GM23338 (cell line): ENCODE data around the gene TMPRSS11F. TPM values are rescaled to one million over a fixed set of nuclear protein-coding genes. Genes with fewer than 3 reads are reported as not detected.

Experiments used
- ATAC-seq: fragments of 200-7000 bp; cut with Tn5 transposase; 3 replicates; pipeline ENCODE4 v1.9.1; 2020
- DNase-seq: peaks from one replicate; pipeline ENCODE4 v3.0.0-alpha.2; 2015; ENCODE audit warnings: low spot score
- H2AFZ ChIP-seq: fragments of 200-600 bp; sonication (generic); 2 replicates; pipeline ENCODE4 v1.8.0; 2016; ENCODE audit warnings: antibody characterized with exemption, mild to moderate bottlenecking, moderate library complexity
- H3F3A ChIP-seq: fragments of 200-600 bp; sonication (generic); replicated peaks from 2 replicates; pipeline ENCODE4 v1.8.0; 2017; ENCODE audit warnings: antibody characterized with exemption, mixed run types, low read depth
- H3K27ac ChIP-seq: fragments of 200-600 bp; sonication (generic); 2 replicates; pipeline ENCODE4 v1.6.1; 2016; ENCODE audit warnings: low read depth
- H3K27me3 ChIP-seq: fragments of 200-600 bp; sonication (generic); 2 replicates; pipeline ENCODE4 v1.8.0; 2016; ENCODE audit warnings: mild to moderate bottlenecking, mixed run types, moderate library complexity; ENCODE audit not compliant: insufficient read depth
- H3K36me3 ChIP-seq: fragments of 200-600 bp; sonication (generic); 2 replicates; pipeline ENCODE4 v1.8.0; 2016; ENCODE audit warnings: mild to moderate bottlenecking; ENCODE audit not compliant: insufficient read depth
- H3K4me1 ChIP-seq: fragments of 200-600 bp; sonication (generic); 2 replicates; pipeline ENCODE4 v1.8.0; 2016; ENCODE audit warnings: mild to moderate bottlenecking, moderate library complexity; ENCODE audit not compliant: insufficient read depth
- H3K4me2 ChIP-seq: fragments of 200-600 bp; sonication (generic); 2 replicates; pipeline ENCODE4 v1.7.1; 2017; ENCODE audit warnings: mixed run types
- H3K4me3 ChIP-seq: fragments of 200-600 bp; sonication (generic); 2 replicates; pipeline ENCODE4 v1.6.1; 2016; ENCODE audit warnings: mixed run types
- H3K79me2 ChIP-seq: fragments of 200-600 bp; sonication (generic); replicated peaks from 2 replicates; pipeline ENCODE4 v1.8.0; 2017; ENCODE audit warnings: mild to moderate bottlenecking; ENCODE audit not compliant: insufficient read depth
- H3K9me2 ChIP-seq: fragments of 200-600 bp; sonication (generic); 2 replicates; pipeline ENCODE4 v1.8.0; 2017; ENCODE audit not compliant: insufficient read depth
- H4K20me1 ChIP-seq: fragments of 200-600 bp; sonication (generic); replicated peaks from 2 replicates; pipeline ENCODE4 v1.8.0; 2017; ENCODE audit warnings: mild to moderate bottlenecking; ENCODE audit not compliant: insufficient read depth
- H3K27ac Mint-ChIP-seq: 2 replicates; pipeline ENCODE4 v1.8.0; 2020; ENCODE audit warnings: inconsistent platforms, mild to moderate bottlenecking, moderate library complexity, mixed read lengths
- H3K27me3 Mint-ChIP-seq: 3 replicates; pipeline ENCODE4 v1.8.0; 2022; ENCODE audit warnings: low read depth, mild to moderate bottlenecking, moderate library complexity, mixed read lengths, inconsistent platforms; ENCODE audit not compliant: insufficient read depth, poor library complexity
- H3K36me3 Mint-ChIP-seq: 3 replicates; pipeline ENCODE4 v1.8.0; 2021; ENCODE audit warnings: low read depth, mild to moderate bottlenecking, inconsistent platforms, moderate library complexity, mixed read lengths
- H3K4me1 Mint-ChIP-seq: 3 replicates; pipeline ENCODE4 v1.8.0; 2020; ENCODE audit warnings: mild to moderate bottlenecking, inconsistent platforms, mixed read lengths
- H3K4me3 Mint-ChIP-seq: 3 replicates; pipeline ENCODE4 v1.8.0; 2021; ENCODE audit warnings: moderate library complexity, mild to moderate bottlenecking, inconsistent platforms, mixed read lengths
- H3K9me3 Mint-ChIP-seq: 3 replicates; pipeline ENCODE4 v1.8.0; 2020; ENCODE audit warnings: moderate library complexity, mild to moderate bottlenecking, inconsistent platforms, mixed read lengths
- CREB1 ChIP-seq: fragments of 250-450 bp; sonication (Bioruptor Pico); IDR thresholded peaks from 2 replicates; pipeline ENCODE4 v1.5.0; 2020; ENCODE audit warnings: low read depth, mild to moderate bottlenecking, moderate library complexity
- ETS1 ChIP-seq: IDR thresholded peaks from 2 replicates; pipeline ENCODE4 v1.6.1; 2016; ENCODE audit warnings: antibody characterized with exemption
- EZH2phosphoT487 ChIP-seq: fragments of 200-600 bp; sonication (generic); IDR thresholded peaks from one replicate; pipeline ENCODE4 v1.8.1; 2018; ENCODE audit warnings: antibody characterized with exemption; ENCODE audit not compliant: unreplicated experiment
- JUNB ChIP-seq: IDR thresholded peaks from one replicate; pipeline ENCODE4 v1.6.1; 2016; ENCODE audit warnings: antibody characterized with exemption; ENCODE audit not compliant: unreplicated experiment
- NANOG ChIP-seq: IDR thresholded peaks from 2 replicates; pipeline ENCODE4 v1.6.1; 2016; ENCODE audit warnings: antibody characterized with exemption, borderline replicate concordance
- POLR2AphosphoS5 ChIP-seq: IDR thresholded peaks from 2 replicates; pipeline ENCODE4 v1.6.1; 2016; ENCODE audit warnings: antibody characterized with exemption, low read depth
- ZNF114 ChIP-seq: fragments of 250-450 bp; sonication (Bioruptor Pico); IDR thresholded peaks from 2 replicates; pipeline ENCODE4 v1.5.0; 2020; ENCODE audit warnings: mild to moderate bottlenecking, moderate library complexity
- ZNF331 ChIP-seq: fragments of 250-450 bp; sonication (Bioruptor Pico); IDR thresholded peaks from 2 replicates; pipeline ENCODE4 v1.5.0; 2020; ENCODE audit warnings: low read depth, mild to moderate bottlenecking, moderate library complexity
- polyA plus RNA-seq: library from polyadenylated mRNA; unstranded; fragments of >200 nt; fragmentation: Nextera tagmentation; extraction: Ambion mirVana; gene quantifications from 2 replicates; pipeline ENCODE4 v1.2.1, GENCODE V29; 2016
- total RNA-seq: library from RNA; depleted of rRNA; stranded (reverse); fragments of >200 nt; shearing (Covaris generic); gene quantifications from 2 replicates; pipeline ENCODE4 v1.2.3, GENCODE V29; 2014
- TF ChIP-seq, protein P1 (sequence below), 2 experiments: fragments of 200-600 bp in 1 of 2; sonication (generic) in 1 of 2; conservative IDR thresholded peaks; 2 replicates each; pipeline versions ENCODE4 v1.5.1 to v1.6.1; 2016 to 2017; ENCODE audit warnings: antibody characterized with exemption in 2 of 2, low read depth in 2 of 2, mild to moderate bottlenecking in 2 of 2, moderate library complexity in 1 of 2
- TF ChIP-seq, protein P2 (sequence below): IDR thresholded peaks from one replicate; pipeline ENCODE4 v1.6.1; 2018; ENCODE audit warnings: antibody characterized with exemption; ENCODE audit not compliant: unreplicated experiment

The TMPRSS11F gene
- total and polyA plus RNA-seq, 2 experiments from 2014 or later: not detected

- TF ChIP-seq, protein P1, sequence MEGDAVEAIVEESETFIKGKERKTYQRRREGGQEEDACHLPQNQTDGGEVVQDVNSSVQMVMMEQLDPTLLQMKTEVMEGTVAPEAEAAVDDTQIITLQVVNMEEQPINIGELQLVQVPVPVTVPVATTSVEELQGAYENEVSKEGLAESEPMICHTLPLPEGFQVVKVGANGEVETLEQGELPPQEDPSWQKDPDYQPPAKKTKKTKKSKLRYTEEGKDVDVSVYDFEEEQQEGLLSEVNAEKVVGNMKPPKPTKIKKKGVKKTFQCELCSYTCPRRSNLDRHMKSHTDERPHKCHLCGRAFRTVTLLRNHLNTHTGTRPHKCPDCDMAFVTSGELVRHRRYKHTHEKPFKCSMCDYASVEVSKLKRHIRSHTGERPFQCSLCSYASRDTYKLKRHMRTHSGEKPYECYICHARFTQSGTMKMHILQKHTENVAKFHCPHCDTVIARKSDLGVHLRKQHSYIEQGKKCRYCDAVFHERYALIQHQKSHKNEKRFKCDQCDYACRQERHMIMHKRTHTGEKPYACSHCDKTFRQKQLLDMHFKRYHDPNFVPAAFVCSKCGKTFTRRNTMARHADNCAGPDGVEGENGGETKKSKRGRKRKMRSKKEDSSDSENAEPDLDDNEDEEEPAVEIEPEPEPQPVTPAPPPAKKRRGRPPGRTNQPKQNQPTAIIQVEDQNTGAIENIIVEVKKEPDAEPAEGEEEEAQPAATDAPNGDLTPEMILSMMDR (conservative IDR thresholded peaks at IDR 0.05; ENCODE audit: low read depth in 2 of 2): no peak
- no peak for TF ChIP-seq ZNF114
- TF ChIP-seq ETS1: no peak
- no peak for TF ChIP-seq EZH2phosphoT487
Measured at GRCh38 chr4:68077737-68078136, 51.9 kb downstream of the TMPRSS11F start (continued).

GRCh38 chr4:68077301-68077700, 52.4 kb downstream of the TMPRSS11F start:
- H3K9me3 Mint-ChIP-seq: no peaks in the 10 kb centered on the region
- no peak for DNase-seq
- peaks cover 27% of the 10 kb centered on the region for H3K4me1 Mint-ChIP-seq
- Histone ChIP-seq H3K4me3 (no peak overlapping the region), H3K36me3 (no peaks in the 10 kb centered on the region), H4K20me1 (no peaks in the 10 kb centered on the region), H3K4me2 (no peak overlapping the region), H3K27me3 (no peaks in the 10 kb centered on the region), H3K4me1 (peaks cover 17% of the 10 kb centered on the region), H2AFZ (no peak overlapping the region), H3K79me2 (no peaks in the 10 kb centered on the region), H3K27ac (no peak overlapping the region), H3K9me2 (no peaks in the 10 kb centered on the region), H3F3A (no peaks in the 10 kb centered on the region)
- H3K27me3 Mint-ChIP-seq: peaks cover 1% of the 10 kb centered on the region
- H3K36me3 Mint-ChIP-seq: no peaks in the 10 kb centered on the region
- H3K27ac Mint-ChIP-seq: no peak overlapping the region
- H3K4me3 Mint-ChIP-seq: no peak overlapping the region
- TF ChIP-seq ZNF114 (no peak), ETS1 (no peak), EZH2phosphoT487 (no peak), NANOG (no peak), ZNF331 (CRISPR knock-in tag) (no peak), JUNB (no peak), CREB1 (CRISPR knock-in tag) (no peak), POLR2AphosphoS5 (no peak)
- TF ChIP-seq, protein P1 (conservative IDR thresholded peaks at IDR 0.05; ENCODE audit: low read depth in 2 of 2): no peak
- TF ChIP-seq, protein P2, sequence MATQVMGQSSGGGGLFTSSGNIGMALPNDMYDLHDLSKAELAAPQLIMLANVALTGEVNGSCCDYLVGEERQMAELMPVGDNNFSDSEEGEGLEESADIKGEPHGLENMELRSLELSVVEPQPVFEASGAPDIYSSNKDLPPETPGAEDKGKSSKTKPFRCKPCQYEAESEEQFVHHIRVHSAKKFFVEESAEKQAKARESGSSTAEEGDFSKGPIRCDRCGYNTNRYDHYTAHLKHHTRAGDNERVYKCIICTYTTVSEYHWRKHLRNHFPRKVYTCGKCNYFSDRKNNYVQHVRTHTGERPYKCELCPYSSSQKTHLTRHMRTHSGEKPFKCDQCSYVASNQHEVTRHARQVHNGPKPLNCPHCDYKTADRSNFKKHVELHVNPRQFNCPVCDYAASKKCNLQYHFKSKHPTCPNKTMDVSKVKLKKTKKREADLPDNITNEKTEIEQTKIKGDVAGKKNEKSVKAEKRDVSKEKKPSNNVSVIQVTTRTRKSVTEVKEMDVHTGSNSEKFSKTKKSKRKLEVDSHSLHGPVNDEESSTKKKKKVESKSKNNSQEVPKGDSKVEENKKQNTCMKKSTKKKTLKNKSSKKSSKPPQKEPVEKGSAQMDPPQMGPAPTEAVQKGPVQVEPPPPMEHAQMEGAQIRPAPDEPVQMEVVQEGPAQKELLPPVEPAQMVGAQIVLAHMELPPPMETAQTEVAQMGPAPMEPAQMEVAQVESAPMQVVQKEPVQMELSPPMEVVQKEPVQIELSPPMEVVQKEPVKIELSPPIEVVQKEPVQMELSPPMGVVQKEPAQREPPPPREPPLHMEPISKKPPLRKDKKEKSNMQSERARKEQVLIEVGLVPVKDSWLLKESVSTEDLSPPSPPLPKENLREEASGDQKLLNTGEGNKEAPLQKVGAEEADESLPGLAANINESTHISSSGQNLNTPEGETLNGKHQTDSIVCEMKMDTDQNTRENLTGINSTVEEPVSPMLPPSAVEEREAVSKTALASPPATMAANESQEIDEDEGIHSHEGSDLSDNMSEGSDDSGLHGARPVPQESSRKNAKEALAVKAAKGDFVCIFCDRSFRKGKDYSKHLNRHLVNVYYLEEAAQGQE: no peak
- no peak for ATAC-seq
